Left hindlimb (tissue), 1 donor: Measurements from ENCODE around the gene GOLGA7B.
"Not testable (repeated sequence)": the region's sequence is repeated elsewhere in the genome, so short reads cannot be mapped to it uniquely, and the experiment has no call there.

Source experiments
- DNase-seq: peaks from one replicate; pipeline ENCODE4 v3.0.0-alpha.2; 2018

Gene GOLGA7B

DNA sequence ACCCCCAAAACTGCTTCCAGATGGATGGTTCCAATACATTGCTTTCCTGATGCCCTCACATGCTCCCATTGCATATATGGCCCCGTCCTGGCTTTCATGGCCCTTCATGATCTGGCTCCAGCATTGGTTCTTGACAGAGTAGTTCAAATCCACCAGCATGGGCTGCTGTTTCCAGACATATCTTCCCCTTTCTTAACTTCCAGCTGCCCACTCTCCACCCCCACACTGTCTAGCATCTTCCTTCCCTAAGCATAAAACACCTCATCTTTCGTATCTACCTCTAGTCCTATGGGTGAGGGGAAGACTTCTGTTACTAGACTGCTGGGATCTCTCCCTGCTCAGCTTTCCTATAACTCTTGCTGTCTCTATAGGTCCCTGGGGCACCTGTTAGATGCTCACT lies 13.2 kb upstream of the GOLGA7B start:
- no peak for DNase-seq

GRCh38 chr10:97838091-97838490 lies 11.6 kb upstream of the GOLGA7B start:
- no peak for DNase-seq

- DNase-seq: not testable (repeated sequence)
Observed at GRCh38 chr10:97841166-97841565, 8.5 kb upstream of the GOLGA7B start.

GRCh38 chr10:97842114-97842513 lies 7.5 kb upstream of the GOLGA7B start:
- not testable (repeated sequence) for DNase-seq

DNA sequence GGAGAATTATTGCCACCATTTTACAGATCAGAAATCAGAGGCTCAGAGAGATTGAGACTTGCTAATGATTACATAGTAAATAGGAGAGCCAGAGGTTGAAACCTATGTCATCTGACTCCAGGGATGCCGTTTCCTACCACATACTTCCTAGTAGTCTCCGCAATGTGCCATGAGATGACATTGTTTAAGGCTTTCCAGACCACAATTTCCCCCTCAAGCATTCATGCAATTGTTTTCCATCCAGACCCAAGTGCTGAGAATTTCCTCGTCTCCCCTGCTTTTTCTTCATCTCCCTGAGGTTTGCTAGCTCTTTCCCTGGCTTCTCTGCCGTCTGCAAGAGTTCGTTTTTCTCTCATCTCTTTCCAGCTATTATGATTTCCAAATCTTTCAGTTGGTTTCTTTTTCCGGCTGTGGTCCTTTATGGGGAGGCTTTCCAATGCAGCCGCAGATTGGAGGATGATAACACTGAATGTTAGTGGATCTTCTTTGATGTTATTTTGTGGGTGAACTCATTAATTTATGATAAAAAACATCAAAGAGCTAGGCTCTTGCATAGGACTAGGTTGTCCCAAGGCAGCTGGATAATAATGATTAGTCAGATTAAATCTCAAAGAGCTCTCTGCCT lies 6.9 kb upstream of the GOLGA7B start:
- no peak for DNase-seq

DNA sequence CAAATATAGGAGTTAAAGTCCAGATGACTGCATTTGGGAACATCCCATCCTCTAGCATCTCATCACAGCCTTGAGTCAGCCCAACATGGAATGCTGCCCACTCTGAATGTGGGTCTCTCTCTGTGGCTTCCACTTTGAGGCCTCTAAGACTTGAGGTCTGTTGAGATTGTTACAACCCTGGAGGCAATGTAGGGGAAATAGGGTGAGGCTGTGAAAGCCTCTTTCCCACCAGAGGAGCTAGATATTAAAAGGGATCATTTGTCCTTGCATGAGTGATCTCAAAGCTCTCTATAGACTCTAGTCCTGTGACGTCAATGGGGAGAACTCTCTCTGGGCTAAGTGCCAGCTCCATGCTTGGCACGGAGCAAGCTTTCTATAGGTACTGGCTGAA lies 6.4 kb upstream of the GOLGA7B start:
- DNase-seq: no peak

DNA sequence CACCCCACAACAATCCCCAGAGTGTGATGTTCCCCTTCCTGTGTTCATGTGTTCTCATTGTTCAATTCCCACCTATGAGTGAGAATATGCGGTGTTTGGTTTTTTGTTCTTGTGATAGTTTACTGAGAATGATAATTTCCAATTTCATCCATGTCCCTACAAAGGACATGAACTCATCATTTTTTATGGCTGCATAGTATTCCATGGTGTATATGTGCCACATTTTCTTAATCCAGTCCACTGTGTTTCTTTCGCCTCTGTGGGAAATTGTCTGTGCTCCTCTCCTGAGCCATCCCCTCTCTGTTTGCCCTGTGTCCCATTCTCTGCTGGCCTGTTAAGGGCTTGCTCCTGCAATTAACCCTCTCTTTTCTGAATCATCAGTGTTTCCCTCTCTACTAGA lies 5.7 kb upstream of the GOLGA7B start:
- DNase-seq: not testable (repeated sequence)

DNA sequence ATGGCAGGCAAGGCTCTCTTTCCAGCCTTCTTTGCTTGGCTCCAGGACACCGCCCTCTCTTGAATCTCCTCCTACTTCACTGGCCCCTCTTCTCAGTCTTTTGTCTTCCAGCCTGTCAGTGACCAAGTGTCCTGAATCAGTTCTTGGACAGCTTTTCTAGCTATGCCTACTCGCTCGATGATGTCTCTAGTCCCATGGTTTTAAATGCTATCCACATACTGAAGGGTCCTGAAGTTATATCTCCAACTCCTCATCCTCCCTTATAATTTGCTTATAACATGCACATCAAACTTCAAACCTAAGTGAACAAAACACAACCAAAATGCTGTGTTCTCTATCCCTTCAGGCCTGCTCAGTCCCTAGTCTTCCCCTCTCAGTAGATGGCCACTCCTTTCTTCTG lies 5.0 kb upstream of the GOLGA7B start:
- DNase-seq: no peak

DNA sequence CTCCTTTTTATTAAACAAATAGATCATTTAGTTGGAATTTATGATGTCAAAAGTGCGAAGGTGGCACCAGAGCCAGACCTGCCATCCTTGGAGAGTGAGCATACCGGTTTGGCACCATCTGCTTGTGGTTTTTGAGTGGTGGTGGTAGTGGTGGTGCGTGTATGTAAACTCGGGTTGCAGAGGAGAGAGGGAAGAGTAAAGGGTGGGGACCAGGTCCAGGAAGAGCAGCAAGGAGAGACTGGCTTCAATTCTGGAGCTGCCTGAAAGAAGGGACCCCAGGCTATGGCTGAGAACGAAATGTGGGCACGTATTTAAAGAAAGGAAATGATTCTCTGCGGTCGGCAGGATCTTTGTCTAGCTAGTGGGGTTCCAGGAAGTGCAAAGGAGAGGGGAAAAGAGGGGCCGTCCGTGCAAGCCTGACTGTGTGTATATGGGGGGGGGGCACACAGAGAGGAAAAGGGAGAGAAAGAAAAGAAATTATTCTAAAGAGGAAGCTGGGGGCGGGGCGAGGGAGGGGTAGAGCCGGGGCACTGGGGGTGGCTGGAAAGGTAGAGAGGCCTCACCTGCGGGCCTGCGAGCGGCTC lies 448 bp upstream of the GOLGA7B start:
- no peak for DNase-seq

DNA sequence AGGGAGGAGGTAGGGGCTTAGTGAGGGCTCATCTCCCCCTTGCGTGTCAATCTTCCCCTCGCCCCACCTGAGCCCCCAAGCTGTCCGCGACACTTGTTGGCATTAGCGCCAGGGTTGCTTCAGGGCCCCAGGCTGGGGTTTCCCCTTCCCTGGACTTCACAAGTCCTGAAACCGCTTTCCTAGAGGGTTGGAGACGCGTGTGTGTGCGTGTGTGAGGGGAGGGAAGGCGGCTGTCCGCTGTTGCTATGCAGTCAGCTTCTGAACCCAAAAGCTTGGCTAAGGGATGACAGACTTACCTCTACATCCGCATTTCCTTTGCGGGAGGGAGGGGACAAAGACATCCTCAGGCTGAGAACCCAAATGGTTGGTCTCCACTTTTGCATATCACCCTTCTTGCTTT lies 803 bp downstream of the GOLGA7B start:
- no peak for DNase-seq

DNA sequence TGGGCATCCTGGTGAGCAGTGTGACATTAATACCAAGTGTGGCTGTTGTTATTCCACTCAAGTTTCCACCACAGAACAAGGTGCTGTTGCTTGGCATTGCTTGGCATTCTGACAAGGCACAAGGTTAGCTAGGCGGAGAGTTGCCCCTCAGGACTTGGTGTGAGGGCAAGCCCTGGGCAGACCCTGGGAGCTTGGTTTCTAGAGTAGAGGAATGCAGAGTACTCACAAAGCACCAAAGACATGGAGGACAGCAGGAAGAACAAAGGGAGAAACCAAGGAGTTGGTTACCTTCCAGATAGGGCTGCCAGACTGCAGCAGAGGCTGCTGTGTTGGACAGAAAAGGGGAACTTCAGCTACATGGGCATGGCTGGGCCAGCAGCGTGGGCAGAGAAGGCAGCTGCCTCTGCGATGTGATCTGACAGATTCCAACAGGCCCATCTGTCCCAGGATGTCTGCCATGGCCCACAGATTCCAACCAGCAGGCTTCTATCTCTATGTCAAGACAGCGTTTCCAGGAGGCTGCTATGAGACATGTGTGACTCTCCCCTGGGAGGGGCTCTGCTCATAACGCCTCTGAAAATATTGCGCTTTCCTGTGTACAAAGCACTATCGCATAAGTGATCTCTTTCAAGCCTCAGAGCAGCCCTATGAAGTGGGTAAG lies 1.8 kb downstream of the GOLGA7B start:
- no peak for DNase-seq

GRCh38 chr10:97852277-97852676 lies 2.6 kb downstream of the GOLGA7B start:
- DNase-seq: no peak

DNA sequence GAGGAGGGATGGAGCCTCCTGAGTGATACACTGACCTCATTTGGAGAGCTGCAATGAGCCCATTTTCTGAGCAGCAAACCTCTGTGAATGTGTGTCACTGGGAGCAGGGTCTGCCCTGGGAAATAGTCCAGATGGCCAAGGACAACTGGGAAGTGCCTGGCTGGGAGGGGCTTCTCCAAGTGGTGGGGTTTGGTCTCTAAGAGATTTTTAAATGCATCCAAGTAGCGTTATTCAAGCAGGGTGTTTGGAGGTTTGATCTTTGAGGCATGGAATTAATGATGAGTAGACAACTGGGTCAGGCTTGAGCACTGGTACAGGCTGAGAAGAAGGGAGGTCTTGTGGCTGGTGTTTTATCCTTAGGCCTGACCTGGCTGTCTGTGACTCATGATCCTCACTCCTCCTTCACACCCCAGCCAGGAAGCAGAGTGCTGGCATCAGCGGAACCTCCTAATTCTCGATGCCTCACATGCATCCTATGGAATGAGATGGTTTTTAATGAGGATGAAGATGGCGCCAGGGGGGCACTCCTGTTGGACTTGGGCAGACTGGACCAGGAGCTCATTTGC lies 3.3 kb downstream of the GOLGA7B start:
- DNase-seq: no peak

DNA sequence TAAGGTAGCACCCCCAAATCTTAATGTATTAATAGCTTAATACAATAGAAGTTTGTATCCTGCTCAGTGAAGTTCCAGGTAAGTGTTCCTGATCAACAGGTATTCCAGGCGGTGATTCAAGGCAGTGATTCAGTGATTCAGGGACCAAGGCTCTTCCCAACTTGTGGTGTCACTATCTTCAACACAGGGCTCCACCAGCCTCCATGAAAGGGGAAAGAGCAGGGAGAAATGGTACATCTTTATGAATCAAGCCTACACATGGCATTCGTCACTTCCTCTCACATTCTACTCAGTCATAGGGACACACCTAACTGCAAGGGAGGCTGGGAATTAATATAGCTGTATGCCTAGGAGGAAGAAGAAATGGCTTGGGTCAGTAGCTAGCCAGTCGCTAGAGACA lies 5.1 kb downstream of the GOLGA7B start:
- DNase-seq: no peak

DNA sequence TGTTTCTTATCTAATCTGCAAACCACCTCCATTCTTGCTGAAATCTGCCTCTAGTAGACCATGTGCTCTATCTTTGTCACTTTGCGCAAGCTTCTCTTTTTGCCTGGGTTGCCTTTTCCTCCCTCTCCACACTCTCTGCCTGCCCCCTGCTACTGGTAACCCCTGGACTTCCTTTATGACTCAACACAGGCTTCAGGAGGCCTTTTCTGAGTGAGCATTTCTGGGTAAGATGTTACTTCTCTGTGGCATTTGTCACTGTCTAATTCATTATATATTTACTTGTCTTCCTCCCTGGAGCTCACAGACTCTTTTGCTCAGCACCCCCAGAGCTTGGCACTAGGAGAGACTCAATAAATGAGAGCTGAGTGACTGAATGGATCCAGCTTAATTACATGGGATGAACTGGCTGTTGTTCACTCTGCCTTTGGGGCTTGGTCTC lies 8.4 kb downstream of the GOLGA7B start:
- no peak for DNase-seq

- no peak for DNase-seq
Observed at GRCh38 chr10:97861097-97861750, 11.6 kb downstream of the GOLGA7B start.

DNA sequence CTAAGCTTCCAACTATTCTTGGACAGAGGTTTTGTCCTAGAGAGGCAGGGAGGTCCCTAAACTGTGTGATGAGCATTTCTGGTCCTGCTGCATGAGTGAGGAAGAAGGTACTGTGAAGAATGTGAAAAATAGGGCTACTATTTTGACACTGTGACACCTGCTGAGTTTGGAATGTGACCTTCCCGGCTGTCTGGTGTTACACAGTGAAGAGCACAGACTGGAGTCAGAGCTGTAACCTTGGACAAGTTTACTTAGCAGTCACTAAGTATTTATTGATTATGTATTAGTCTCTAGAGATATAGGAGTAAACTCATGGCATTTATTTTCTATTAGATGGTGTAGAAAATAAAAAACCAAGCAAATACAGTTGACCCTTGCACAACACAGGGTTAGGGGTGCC lies 12.3 kb downstream of the GOLGA7B start:
- DNase-seq: no peak

DNA sequence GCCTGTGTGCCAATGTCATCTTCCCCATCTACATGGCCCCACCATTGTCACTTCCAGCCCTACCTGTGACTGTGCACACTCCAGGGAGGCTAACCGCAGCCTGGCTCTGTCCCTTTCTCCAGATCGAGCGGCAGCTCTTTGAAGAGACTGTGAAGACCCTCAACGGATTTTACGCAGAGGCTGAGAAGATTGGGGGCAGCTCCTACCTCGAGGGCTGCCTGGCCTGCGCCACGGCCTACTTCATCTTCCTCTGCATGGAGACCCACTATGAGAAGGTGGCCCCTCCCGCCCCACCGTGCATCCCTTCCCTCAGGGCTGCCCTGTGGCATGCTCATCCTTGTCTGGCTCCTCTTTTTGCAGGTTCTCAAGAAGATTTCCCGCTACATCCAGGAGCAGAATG lies 14.2 kb downstream of the GOLGA7B start:
- DNase-seq: no peak

DNA sequence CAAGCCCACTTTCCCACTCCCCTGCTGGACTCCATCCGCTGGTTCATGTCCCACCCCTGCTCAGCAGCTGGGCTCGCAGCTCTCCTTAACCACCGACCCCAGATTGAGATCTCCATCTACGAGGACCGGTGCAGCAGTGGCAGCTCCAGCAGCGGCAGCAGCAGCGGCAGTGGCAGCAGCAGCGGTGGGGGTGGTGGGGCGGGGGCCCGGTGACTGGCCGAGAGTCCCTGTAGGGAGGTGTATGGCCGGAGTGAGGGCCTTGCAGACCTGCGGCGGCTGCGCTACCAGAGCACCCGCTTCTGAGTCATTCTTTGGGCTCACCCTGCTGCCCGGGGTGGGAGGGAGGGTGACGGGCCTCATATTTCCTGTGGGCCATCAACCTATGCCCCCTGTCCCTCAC lies 15.8 kb downstream of the GOLGA7B start:
- DNase-seq: no peak

DNA sequence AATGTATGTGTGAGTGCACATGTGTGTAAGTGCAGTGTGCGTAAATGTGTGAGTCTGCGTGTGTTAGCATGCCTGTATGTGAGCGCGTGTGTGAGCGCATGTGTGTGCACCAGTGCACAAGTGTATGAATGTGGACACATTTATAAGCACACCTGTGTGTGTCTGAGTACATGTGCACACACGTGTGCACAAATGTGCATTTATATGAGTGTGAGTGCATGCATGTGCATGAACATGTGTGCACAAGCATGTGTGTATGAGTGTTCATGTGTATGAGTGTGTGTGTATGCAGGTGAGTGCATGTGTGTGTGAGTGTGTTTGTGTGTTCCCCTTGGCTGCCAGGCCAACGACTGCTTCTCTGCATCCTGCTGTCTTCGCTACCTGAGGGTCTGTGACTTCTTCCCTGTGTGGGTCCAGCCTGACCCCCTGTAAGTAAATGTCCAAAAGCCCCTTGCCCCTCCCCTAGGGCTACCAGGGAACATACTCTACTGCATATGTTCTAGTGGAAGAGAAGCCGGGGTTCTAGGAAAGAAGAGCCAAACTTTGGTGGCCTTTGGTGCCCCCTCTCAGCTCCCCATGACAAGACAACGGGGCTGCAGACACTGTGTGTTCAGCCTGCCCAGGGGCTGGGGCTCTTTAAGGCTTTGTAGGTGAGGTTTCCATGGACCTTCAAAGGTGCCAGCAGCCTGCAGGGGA lies 17.0 kb downstream of the GOLGA7B start:
- no peak for DNase-seq

DNA sequence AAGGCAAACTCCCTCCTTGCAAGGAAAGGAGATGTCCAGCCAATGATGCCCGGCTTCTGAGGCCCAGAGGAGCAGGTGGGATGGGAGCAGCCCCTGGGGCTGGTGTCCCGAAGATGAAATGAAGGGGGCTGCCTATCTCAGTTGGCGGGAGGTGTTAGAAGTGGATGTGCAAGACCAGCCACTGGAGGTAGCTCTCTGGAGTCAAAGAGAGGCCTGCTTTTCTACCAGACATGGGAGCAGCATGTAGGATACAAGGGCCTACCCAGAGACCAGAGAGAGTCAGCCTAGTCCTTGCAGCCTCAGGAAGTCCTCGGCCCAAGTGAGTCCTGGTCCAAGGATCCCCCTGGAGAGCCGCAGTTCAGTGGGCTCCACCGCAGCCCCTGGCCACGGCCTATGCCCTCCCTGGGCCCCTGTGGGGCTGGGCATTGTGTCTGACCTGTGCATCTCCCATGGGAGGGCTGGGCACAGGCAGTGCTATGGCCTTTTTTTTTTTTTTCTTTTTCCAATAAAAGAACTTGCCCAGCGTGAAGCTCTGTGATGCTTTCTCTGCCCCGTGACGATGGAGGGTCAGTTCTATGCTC lies 17.7 kb downstream of the GOLGA7B start:
- DNase-seq: no peak

- no peak for DNase-seq
Observed at GRCh38 chr10:97868134-97868685, 18.6 kb downstream of the GOLGA7B start.
